Measurements from ENCODE around the gene LAMP1.
"Not testable (repeated sequence)": the region's sequence is repeated elsewhere in the genome, so short reads cannot be mapped to it uniquely, and the experiment has no call there.

Gene LAMP1

DNA sequence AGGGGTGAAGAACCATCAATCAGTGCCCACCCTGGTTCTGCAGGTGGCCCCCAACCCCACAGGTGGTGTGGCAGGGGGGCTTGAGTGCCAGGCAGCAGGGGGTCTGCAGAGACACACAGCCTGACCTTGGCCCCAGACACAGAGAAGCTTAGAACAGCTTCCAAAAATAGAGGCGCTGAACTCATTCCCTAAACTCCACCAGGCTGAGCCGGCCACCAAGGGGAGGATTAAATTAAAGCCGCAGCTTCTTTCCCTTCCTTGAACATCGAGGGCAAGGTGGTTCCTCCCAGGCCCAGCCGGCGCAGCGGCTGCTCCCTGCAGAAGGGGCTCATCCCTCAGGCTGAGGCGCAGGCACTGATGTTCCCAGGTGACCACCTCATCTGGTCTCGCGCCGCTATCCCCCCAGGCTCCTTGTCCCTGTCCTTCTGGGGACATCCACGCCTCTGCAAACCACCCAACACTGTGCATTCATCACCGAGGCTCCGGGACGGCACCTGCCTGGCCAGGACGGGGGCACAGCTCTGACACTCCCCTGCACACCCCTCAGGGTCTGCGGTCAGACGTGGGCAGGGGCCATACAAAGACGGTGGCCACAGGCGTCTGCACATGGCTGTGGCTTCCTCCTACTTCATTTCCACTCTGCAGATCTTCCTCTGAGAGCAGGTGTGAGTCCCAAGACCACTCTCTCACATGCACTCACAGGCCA is 30.9 kb downstream of the LAMP1 start:
- DNase-seq (ENCODE audit: low spot score), result no peak

GRCh38 chr13:113328851-113329250 is 31.8 kb downstream of the LAMP1 start:
- DNase-seq (ENCODE audit: low spot score), result no peak

DNA sequence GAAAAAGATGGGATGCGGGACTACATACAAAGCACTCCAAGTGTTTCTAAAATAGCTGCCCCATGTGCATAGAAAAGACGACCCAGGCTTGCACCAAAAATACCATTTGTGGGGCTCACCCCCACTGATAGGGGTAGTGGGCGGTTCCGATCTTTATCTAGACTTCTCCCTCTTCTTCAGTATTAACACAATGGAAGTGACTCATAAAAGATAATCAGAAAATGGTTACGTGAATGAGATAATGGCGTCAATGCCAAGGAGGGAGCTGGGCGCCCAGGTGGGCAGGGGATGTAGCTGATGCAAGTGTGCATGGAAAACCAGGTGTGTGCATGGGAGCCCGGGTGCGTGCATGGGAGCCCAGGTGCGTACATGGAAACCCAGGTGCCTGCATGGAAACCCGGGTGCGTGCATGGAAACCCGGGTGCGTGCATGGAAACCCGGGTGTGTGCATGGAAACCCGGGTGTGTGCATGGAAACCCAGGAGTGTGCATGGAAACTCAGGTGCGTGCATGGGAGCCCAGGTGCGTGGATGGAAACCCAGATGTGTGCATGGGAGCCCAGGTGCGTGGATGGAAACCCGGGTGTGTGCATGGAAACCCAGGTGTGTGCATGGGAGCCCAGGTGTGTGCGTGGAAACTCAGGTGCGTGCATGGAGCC is 32.7 kb downstream of the LAMP1 start:
- DNase-seq (ENCODE audit: low spot score), result no peak

- DNase-seq (ENCODE audit: low spot score), result no peak
Observed at GRCh38 chr13:113332615-113333014, 35.6 kb downstream of the LAMP1 start.

GRCh38 chr13:113333076-113333475 is 36.0 kb downstream of the LAMP1 start:
- DNase-seq (ENCODE audit: low spot score), result no peak

- DNase-seq (ENCODE audit: low spot score), result no peak
Observed at GRCh38 chr13:113337556-113337955, 40.5 kb downstream of the LAMP1 start.

- no peak for DNase-seq (ENCODE audit: low spot score)
Observed at GRCh38 chr13:113337976-113338375, 40.9 kb downstream of the LAMP1 start.

- DNase-seq (ENCODE audit: low spot score), result no peak
Observed at GRCh38 chr13:113338451-113338850, 41.4 kb downstream of the LAMP1 start.

- DNase-seq (ENCODE audit: low spot score), result no peak
Observed at GRCh38 chr13:113342820-113343691, 46.0 kb downstream of the LAMP1 start.

DNA sequence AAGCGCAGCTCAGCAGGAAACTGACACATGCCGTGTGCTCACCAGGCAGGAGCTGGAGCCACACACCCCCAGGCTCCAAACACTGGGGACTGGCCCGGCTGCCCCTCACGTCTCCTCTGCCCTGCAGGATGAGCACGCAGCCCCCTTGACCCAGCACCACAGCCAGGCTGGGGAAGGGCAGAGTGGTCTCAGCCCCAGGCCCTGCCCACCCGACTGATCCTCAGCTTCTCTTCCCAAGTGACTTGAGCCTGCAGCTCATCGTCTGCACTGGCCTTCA is 46.6 kb downstream of the LAMP1 start:
- no peak for DNase-seq (ENCODE audit: low spot score)

- DNase-seq (ENCODE audit: low spot score), result no peak
Observed at GRCh38 chr13:113345486-113345885, 48.4 kb downstream of the LAMP1 start.

DNA sequence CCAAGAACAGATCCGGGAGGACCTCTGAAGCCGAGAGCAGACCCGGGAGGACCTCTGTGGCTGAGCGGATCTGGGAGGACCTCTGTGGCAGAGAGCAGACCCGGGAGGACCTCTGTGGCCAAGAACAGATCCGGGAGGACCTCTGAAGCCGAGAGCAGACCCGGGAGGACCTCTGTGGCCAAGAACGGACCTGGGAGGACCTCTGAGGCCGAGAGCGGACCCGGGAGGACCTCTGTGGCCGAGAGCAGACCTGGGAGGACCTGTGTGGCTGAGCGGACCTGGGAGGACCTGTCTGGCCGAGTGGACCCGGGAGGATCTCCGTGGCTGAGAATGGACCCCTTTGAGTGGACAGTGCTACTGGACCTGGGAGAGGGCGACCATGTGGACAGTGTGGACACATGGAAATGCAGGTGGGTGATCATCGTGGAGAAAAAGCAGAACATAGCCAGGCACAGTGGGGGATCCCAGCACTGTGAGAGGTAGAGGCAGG is 50.7 kb downstream of the LAMP1 start:
- not testable (repeated sequence) for DNase-seq (ENCODE audit: low spot score)

GRCh38 chr13:113348591-113348990 is 51.6 kb downstream of the LAMP1 start:
- DNase-seq (ENCODE audit: low spot score), result no peak

GRCh38 chr13:113349050-113349449 is 52.0 kb downstream of the LAMP1 start:
- no peak for DNase-seq (ENCODE audit: low spot score)

DNA sequence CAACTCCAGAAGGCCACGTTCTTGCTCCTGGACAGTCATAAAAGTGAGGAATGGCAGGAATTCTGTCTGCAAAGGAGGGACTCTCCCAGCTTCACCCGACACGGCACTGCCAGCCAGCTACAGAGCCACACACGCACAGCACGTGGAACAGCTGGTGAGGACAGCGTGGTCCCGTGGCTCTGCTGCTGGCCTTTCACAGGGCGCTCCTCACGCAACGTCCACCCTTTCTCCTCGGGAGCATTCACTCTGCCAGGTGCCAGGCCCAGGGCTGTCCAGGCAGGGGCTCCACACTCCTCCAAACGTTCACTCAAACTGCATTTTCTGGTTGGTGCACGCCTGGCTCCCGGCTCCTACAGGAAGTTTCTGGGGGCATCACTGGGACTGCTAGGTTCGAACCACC is 52.5 kb downstream of the LAMP1 start:
- no peak for DNase-seq (ENCODE audit: low spot score)

- no peak for DNase-seq (ENCODE audit: low spot score)
Observed at GRCh38 chr13:113350065-113350937, 53.3 kb downstream of the LAMP1 start.

DNA sequence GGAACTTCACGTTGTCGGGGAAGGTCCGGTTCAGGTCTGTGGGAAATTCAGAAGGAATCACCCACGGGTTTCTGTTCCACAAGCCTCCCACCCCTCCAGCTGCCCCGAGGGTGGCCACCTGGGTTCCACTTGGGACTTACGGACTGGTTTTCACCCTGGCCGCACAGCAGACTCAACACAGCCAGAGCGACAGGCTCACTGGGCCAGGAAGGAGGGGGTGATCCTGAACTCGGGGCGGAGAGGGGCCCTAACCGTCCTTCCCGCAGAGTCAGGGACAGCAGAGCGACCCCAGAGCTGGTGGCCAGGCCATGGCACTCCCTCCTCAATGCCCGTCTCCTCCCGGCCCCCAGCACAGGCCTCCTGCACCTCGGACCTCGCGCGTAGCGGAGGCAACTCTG is 53.9 kb downstream of the LAMP1 start:
- DNase-seq (ENCODE audit: low spot score), result no peak

GRCh38 chr13:113351514-113352026 is 54.5 kb downstream of the LAMP1 start:
- DNase-seq (ENCODE audit: low spot score), result peak; percentile 35

GRCh38 chr13:113353254-113353653 is 56.2 kb downstream of the LAMP1 start:
- DNase-seq (ENCODE audit: low spot score), result no peak

DNA sequence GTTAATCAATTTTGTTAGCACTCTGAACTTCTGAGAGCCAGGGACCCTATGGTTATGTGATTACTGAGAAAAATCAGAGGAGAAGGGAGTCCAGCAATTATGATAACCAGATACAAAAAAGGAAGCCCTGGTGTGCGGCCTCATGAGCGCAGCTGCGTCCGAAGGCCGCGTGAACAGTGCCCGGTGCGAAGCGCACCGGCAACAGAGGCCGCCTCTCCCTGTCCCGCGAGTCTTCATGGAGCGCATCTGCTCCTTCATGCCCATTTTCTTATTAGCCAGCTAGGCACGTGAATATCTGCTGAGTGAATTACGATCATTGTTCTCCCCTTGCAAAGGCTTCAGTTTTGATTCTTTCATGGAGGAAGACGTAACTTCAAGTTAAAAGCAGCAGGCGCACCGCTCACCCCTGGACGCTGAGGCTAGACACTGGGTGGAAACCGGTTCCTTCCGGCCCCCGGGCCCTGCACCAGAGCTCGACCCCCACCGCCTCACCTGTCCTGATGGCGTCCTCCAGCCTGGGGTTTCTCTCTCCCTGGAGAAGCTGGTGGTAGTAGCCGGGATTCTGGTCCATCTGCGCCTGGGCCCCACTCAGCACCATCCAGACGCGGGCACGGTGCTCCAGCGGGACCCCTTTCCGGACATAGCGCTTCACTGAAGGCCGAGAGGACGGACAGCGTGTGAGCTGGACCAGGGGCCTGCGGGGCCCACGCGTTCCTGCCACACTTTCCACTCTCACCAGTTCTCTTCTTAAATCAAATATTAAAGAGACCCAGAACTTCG is 58.0 kb downstream of the LAMP1 start:
- DNase-seq (ENCODE audit: low spot score), result no peak

DNA sequence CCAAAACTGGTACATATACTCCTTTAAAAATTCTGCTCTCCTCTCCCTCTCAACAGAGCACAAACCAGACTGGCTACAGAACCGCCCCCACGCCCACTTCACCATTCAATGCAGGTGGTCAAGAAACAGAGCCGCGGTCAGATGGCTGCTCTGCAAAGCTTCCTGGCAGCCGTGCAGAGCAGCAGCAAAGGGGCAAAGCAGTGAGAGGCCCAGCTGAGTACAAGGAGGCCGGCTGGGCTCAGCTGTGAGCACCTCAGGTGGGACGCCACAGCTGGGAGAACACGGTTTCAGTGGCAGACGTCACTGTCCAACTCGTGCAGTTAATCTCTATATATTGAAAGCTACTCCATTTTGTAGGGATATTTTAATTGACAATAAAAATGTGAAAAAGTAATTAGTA is 58.6 kb downstream of the LAMP1 start:
- DNase-seq (ENCODE audit: low spot score), result no peak
